GM18870 (cell line): ENCODE measurements around the gene UBE2H.
"Not testable (repeated sequence)": the region's sequence is repeated elsewhere in the genome, so short reads cannot be mapped to it uniquely, and the experiment has no call there.

Experiments used
- ATAC-seq: cut with Tn5 transposase; IDR thresholded peaks from one replicate; pipeline ENCODE4 v1.9.1; 2021; ENCODE audit warnings: moderate library complexity; ENCODE audit not compliant: unreplicated experiment

UBE2H gene

GRCh38 chr7:129875745-129876411, 76.9 kb downstream of the UBE2H start:
- no peak for ATAC-seq

DNA sequence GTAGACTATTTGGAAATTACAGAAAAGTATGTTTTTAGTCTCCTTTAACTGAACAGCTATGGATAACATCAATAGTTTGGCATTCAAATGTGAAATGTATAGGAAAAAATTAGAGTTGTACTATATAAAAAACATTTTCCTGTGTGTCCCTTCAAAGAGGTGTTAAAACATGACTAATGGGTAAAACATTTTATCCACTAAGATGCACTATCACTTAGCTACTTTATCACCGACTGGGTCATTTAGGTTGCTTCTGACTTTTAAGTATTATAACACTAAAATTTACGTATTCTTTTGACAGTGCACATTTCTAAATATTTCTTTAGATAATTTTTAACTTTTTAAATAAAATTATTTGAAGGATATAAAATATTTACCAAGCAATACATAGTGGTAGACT, 77.6 kb downstream of the UBE2H start:
- no peak for ATAC-seq

- ATAC-seq = no peak
These were observed 78.0 kb downstream of the UBE2H start for GRCh38 chr7:129874722-129875121.

DNA sequence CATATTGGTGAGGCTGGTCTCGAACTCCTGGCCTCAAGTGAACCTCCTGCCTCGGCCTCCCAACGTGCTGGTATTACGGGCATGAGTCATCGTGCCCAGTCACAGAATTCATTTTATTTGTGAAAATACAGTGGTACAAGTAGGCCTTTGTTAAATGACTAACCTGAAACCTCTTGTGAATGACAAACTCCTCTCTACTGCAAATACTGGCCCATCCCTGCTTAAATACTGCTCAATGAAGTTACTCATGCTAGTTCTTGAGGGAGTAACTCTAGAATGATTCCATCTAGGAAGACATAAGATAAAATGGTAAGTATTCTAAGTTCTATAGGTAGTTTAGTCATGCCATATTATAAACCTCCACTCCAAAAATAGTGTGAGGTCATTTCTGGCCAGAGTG, 80.7 kb downstream of the UBE2H start:
- ATAC-seq = no peak

- no peak for ATAC-seq
These were observed 82.1 kb downstream of the UBE2H start for GRCh38 chr7:129870668-129871067.

GRCh38 chr7:129866251-129866650, 86.5 kb downstream of the UBE2H start:
- ATAC-seq = no peak

- no peak for ATAC-seq
These were observed 86.9 kb downstream of the UBE2H start for GRCh38 chr7:129865925-129866201.

- ATAC-seq = no peak
These were observed 87.5 kb downstream of the UBE2H start for GRCh38 chr7:129865093-129865924.

DNA sequence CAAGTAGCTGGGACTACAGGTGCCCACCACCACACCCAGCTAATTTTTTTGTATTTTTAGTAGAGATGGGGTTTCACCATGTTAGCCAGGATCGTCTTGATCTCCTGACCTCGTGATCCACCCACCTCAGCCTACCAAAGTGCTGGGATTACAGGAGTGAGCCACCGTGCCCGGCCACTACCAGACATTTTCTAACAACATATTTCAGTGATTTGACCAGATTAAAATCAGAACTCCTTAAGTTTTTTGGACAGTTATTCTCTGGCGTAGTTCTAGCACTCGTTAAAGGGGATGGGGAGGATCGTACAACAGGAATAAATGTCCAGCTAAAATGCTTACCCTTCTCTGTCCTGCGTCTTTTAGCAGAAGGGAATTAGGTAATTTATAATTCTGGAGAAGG, 88.1 kb downstream of the UBE2H start:
- not testable (repeated sequence) for ATAC-seq

- ATAC-seq = no peak
These were observed 88.7 kb downstream of the UBE2H start for GRCh38 chr7:129864042-129864441.

DNA sequence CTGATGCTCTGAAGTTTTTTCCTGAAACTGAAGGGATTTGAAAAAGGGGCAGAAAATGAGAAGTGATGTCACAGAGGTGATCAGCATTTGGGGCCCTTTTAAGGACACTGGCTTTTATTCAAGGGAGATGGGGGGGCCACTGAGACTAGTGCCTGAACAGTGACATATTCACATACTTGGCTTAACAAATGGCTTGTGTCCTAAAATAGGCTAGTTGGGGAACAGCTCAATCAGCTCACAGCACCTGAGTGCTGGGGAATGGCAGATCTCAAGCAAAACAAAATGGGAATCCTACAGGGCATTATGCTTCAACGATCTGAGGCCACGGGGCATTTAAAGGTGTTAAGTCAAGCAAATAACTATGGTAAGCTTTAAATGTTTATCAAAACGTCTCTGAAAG, 90.1 kb downstream of the UBE2H start:
- no peak for ATAC-seq

DNA sequence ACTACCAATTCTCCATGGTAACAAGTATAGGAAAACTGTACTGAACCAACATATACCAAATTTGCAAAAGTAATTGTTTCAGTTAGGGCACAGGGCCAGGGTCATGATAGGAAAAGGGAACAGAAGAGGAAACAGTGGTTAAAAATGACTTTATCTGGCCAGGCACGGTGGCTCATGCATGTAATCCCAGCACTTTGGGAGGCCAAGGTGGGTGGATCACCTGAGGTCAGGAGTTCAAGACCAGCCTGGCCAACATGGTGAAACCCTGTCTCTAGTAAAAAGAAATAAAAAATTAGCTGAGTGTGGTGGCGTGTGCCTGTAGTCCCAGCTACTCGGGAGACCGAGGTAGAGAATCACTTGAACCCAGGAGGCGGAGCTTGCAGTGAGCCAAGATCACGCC, 92.0 kb downstream of the UBE2H start:
- not testable (repeated sequence) for ATAC-seq

DNA sequence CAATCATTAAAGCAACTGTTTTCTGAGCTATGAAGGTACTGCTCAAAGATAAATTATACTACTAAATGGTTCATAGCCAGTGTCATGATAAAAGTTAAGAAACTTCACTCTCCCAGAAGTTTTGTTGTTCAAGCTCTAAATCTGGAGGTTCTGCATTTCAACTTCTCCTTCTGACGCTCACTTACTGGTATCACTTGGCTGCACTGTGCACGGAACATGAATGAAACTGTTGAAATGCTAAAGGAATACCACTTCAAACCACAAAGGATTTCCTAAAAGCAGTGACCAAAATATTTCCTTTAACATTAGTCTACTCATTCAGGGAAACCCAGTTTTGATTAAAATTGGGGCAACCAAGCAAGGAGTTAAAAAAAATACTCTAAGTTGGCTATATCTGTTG, 93.6 kb downstream of the UBE2H start:
- ATAC-seq = no peak

- ATAC-seq = no peak
These were observed 94.3 kb downstream of the UBE2H start for GRCh38 chr7:129858490-129858889.

DNA sequence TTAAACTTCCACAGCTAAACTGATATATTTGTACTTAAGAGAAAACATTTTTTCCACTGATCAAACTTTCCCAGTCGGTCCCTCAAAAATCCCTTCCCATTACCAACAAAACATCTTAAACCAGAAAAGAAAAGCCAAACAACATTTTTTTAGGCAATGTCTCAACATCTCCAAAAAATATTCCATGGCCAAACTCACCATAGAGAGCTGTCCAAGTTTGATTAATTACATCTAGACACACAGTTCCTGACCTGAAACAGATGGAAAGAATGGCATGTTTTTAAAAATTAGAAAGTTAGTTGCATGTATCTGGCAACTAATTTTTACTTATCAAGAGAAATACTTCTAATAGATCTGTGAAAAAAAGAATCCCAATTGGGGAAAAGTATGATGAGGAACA, 95.4 kb downstream of the UBE2H start:
- ATAC-seq = no peak

DNA sequence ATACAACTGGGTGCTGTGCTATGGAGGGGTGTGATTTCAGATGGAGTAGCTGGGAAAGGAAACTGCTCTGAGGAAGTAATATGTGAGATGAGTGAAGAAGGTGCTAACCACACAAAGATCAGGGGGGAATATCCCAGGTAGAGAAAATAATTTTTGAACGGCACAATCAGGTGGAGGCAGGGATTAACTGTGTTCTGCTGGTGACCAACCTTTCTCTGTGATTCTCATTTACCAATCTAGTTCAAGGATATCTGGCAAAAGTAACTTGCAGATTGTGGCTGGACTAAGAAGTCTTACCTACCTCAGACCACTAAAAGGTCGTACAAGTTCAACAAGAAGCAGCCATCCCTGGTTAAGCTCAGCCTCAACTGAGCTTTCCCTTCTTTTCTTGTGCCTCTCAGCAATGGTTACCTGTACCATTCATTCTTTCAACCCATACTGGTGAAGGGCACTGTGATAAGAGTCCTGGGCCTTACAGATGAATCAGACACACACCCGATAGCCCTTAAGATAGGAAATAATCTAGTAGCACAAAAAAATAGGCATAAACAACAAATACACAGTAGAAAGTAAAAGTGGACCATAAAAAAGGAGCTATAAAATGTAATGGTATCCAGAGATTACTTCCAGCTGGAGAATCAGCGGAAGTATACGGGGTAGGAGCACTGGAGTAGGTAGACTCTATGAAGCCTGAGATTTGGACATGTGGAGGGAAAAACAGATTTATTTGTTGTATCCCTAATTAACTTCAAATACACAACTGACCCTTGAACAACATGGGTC, 96.6 kb downstream of the UBE2H start:
- ATAC-seq = no peak

DNA sequence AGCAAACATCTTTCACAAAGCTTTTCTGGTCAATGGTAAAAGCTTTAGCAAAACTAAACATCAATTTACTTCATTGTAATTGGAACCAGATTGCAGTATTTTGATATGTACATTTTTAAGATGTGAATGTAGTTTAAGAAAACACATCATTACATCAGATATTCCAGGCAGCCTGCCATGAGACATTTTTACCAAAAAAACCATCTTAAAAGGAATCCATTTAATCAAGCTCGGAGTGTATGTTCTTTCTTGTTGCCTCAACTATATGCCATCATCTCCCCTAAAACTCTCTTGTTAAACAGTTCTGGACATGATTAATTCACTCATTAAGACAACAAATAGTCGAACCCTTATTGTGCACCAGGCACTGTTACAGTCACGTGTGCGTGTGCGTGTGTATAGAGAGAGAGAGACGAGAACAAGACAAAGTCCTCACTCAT, 97.5 kb downstream of the UBE2H start:
- no peak for ATAC-seq

GRCh38 chr7:129854401-129854800, 98.4 kb downstream of the UBE2H start:
- ATAC-seq = no peak

DNA sequence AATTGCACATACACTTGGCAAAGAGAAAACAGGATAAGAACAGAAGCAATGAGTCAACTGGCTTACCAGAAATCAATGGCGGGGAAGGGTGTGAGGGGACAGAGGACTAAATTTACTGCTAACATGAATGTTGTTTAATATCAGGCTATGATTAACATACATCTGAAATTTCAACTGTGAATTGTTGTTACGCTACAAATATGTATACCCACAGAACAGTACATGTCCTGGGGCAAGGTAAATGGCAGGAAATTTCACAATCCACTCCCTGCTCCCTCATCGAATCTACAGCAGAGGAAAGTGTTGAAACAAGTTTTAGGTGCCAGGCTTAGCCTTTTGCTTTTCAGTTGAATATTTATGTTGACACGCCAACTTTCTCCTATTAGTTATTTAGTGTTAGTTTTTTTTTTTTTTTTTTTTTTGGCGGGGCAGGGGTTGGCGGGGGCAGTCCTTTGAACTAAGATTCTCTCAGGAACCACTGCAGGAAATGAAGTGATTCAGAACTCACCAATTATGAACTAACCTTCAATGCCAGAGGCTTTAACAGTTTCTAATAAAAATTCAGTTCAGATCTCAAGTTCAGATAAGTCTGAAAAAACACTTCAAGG, 99.0 kb downstream of the UBE2H start:
- ATAC-seq = no peak

GRCh38 chr7:129851809-129852208, 101.0 kb downstream of the UBE2H start:
- no peak for ATAC-seq

GRCh38 chr7:129851174-129851573, 101.6 kb downstream of the UBE2H start:
- ATAC-seq = no peak
